Epithelial cell of esophagus (primary cell): ENCODE data around the gene RMND5B.

ENCODE experiments used
- DNase-seq: peaks from one replicate; pipeline ENCODE4 v3.0.0; 2010; ENCODE audit warnings: low read depth
- H3K4me3 ChIP-seq: 2 replicates; pipeline ENCODE4 v1.5.1; 2011; ENCODE audit warnings: mild to moderate bottlenecking, low read length, control low read depth
- TF ChIP-seq, protein P1 (sequence below): IDR thresholded peaks from 2 replicates; pipeline ENCODE4 v1.5.1; 2011; ENCODE audit warnings: low read depth, mild to moderate bottlenecking, low read length, control low read depth, inconsistent platforms; ENCODE audit not compliant: insufficient read depth; ENCODE audit errors: missing control alignments

RMND5B gene

DNA sequence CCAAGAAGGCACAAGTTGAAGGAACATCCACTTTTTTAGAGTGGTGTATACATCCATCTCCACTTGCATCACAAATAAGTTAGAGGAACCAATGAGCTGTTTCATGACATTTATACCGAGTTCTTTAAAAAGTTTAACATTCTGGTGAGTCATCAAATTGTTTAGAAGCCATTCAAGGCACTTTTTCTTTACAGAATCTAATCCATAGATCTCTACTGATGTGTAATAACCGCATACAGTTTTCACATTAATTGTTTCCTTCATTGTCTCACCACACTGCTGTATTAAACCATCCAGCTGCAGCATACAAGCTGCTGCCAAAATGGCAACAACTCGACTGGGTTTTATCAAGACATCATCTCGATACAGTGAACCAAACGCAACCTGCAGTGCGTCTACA lies 55.6 kb downstream of the RMND5B start:
- no peak for DNase-seq
- no peak overlapping the region for H3K4me3 ChIP-seq
- TF ChIP-seq, protein P1, sequence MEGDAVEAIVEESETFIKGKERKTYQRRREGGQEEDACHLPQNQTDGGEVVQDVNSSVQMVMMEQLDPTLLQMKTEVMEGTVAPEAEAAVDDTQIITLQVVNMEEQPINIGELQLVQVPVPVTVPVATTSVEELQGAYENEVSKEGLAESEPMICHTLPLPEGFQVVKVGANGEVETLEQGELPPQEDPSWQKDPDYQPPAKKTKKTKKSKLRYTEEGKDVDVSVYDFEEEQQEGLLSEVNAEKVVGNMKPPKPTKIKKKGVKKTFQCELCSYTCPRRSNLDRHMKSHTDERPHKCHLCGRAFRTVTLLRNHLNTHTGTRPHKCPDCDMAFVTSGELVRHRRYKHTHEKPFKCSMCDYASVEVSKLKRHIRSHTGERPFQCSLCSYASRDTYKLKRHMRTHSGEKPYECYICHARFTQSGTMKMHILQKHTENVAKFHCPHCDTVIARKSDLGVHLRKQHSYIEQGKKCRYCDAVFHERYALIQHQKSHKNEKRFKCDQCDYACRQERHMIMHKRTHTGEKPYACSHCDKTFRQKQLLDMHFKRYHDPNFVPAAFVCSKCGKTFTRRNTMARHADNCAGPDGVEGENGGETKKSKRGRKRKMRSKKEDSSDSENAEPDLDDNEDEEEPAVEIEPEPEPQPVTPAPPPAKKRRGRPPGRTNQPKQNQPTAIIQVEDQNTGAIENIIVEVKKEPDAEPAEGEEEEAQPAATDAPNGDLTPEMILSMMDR = no peak

DNA sequence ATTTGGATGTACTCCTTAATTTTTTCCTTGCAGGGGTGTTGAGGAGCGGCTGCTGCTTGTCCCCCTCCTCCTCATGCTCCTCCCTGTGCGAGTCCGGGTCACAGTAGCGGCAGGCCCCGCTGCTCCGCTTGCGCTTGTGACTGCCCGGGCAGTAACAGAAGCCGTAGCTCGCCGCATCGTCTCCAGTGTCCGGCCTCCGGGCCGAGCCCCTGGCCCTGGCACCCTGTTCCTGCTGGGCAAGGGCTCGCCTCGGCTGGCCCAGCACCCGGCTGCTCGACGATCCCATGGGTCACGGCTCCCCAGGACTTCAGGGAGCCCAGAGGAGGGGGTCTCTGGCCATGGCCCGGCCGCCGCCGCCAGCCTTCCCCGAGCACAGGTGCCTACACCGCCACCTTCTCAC lies 56.2 kb downstream of the RMND5B start, which contains the start of gene GMCL2:
Gene GMCL2 (minus strand): TSS at position 358 of the 400 bp plus-strand sequence. CDS start 72 bp downstream, at position 286.
- no peak within 1 kb of the TSS for H3K4me3 ChIP-seq
- TF ChIP-seq, protein P1 = no peak
- DNase-seq = no peak

GRCh38 chr5:178189433-178189832 lies 58.6 kb downstream of the RMND5B start:
- DNase-seq = no peak
- TF ChIP-seq, protein P1 = no peak
- no peak overlapping the region for H3K4me3 ChIP-seq

- TF ChIP-seq, protein P1 = no peak
- no peak overlapping the region for H3K4me3 ChIP-seq
Measured at GRCh38 chr5:178191661-178192060, 60.8 kb downstream of the RMND5B start.

GRCh38 chr5:178192244-178192643 lies 61.4 kb downstream of the RMND5B start:
- DNase-seq = peak; percentile 88
- H3K4me3 ChIP-seq = no peak overlapping the region
- TF ChIP-seq, protein P1 = no peak

More at GRCh38 chr5:178191661-178192060, 60.8 kb downstream of the RMND5B start:
- DNase-seq = no peak

DNA sequence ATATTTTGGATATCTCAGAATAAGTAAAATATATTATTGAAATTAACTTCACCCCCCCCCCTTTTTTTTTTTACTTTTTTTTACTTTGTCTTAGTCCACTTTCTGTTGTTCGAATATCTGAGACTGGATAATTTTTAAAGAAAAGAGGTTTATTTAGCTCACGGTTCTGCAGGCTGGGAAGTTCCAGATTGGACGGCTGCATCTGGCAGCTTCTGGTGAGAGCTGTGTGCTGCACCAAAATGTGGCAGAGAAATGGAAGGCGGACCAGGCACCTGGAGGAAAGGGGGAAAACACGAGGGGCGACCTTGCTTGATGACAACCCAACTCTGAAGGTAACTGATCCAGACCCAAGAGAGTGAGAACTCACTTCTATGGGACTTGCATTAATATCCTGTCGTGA lies 62.0 kb downstream of the RMND5B start:
- no peak for DNase-seq
- H3K4me3 ChIP-seq = no peak overlapping the region
- TF ChIP-seq, protein P1 = no peak

GRCh38 chr5:178193251-178193809 lies 62.5 kb downstream of the RMND5B start:
- no peak for DNase-seq
- TF ChIP-seq, protein P1 = no peak

More at GRCh38 chr5:178193251-178193809, 62.5 kb downstream of the RMND5B start:
- no peak overlapping the region for H3K4me3 ChIP-seq
